ENCODE results near the gene CEP126. TPM values are rescaled to one million over a fixed set of nuclear protein-coding genes. Genes with fewer than 3 reads are reported as not detected.

CEP126 gene
- total and polyA plus RNA-seq, 2 experiments from 2014 or later, result 1.4 to 2.3 TPM

DNA sequence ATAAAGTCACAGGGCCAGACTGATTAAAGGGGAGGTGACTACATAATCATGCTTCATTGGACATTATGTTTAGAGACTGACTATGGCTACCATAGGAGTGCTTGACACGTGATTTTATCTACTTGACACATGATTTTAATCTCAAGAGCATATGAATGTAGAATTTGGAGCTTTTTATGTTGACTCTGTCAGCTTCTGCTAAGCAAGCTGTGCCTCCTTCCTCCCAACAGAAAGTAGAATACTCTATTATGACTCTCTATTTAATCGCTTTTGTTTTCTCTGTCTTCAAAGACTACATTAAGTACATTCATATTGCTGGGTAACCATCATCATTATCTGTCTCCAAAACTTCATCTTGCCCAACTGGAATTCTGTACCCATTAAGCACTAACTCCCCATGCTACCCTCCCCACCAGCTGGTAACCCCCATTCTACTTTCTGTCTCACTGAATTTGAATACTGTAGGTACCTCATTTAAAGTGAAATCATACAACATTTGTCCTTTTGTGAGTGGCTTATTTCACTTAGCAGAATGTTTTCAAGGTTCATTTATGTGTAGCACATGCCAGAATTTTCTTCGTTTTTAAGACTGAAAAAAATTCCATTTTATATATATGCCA is 26.2 kb downstream of the CEP126 start:
- ATAC-seq, result no peak
- Mint-ChIP-seq H3K27me3 (ENCODE audit: insufficient read depth, low read depth, poor library complexity) (no peaks in the 10 kb centered on the region), H3K9me3 (no peaks in the 10 kb centered on the region), H3K36me3 (ENCODE audit: low read depth) (no peaks in the 10 kb centered on the region), H3K4me1 (0 out of 3 replicates have a peak, but pooled peaks cover 8% of the 10 kb centered on the region), H3K4me3 (no peak overlapping the region), H3K27ac (0 out of 2 replicates have a peak overlapping the region, but pooled peaks have one; percentile 18)
- H3K36me3 ChIP-seq (ENCODE audit: insufficient read depth), result no peaks in the 10 kb centered on the region
- H2AFZ ChIP-seq, result no peak overlapping the region
- H3K4me2 ChIP-seq, result no peak overlapping the region
- no peaks in the 10 kb centered on the region for H3K79me2 ChIP-seq (replicated peaks; ENCODE audit: insufficient read depth)
- H3K4me3 ChIP-seq, result no peak overlapping the region
- no peaks in the 10 kb centered on the region for H4K20me1 ChIP-seq (replicated peaks; ENCODE audit: insufficient read depth)
- no peaks in the 10 kb centered on the region for H3K27me3 ChIP-seq (ENCODE audit: insufficient read depth)
- no peak overlapping the region for H3K27ac ChIP-seq (ENCODE audit: low read depth)
- no peaks in the 10 kb centered on the region for H3K9me2 ChIP-seq (ENCODE audit: insufficient read depth)
- no peaks in the 10 kb centered on the region for H3F3A ChIP-seq (replicated peaks; ENCODE audit: low read depth)
- no peak for DNase-seq (ENCODE audit: low spot score)
- H3K4me1 ChIP-seq (ENCODE audit: insufficient read depth), result peaks cover 4% of the 10 kb centered on the region; the same call in 1 of the 2 replicates
- TF ChIP-seq, protein P1, sequence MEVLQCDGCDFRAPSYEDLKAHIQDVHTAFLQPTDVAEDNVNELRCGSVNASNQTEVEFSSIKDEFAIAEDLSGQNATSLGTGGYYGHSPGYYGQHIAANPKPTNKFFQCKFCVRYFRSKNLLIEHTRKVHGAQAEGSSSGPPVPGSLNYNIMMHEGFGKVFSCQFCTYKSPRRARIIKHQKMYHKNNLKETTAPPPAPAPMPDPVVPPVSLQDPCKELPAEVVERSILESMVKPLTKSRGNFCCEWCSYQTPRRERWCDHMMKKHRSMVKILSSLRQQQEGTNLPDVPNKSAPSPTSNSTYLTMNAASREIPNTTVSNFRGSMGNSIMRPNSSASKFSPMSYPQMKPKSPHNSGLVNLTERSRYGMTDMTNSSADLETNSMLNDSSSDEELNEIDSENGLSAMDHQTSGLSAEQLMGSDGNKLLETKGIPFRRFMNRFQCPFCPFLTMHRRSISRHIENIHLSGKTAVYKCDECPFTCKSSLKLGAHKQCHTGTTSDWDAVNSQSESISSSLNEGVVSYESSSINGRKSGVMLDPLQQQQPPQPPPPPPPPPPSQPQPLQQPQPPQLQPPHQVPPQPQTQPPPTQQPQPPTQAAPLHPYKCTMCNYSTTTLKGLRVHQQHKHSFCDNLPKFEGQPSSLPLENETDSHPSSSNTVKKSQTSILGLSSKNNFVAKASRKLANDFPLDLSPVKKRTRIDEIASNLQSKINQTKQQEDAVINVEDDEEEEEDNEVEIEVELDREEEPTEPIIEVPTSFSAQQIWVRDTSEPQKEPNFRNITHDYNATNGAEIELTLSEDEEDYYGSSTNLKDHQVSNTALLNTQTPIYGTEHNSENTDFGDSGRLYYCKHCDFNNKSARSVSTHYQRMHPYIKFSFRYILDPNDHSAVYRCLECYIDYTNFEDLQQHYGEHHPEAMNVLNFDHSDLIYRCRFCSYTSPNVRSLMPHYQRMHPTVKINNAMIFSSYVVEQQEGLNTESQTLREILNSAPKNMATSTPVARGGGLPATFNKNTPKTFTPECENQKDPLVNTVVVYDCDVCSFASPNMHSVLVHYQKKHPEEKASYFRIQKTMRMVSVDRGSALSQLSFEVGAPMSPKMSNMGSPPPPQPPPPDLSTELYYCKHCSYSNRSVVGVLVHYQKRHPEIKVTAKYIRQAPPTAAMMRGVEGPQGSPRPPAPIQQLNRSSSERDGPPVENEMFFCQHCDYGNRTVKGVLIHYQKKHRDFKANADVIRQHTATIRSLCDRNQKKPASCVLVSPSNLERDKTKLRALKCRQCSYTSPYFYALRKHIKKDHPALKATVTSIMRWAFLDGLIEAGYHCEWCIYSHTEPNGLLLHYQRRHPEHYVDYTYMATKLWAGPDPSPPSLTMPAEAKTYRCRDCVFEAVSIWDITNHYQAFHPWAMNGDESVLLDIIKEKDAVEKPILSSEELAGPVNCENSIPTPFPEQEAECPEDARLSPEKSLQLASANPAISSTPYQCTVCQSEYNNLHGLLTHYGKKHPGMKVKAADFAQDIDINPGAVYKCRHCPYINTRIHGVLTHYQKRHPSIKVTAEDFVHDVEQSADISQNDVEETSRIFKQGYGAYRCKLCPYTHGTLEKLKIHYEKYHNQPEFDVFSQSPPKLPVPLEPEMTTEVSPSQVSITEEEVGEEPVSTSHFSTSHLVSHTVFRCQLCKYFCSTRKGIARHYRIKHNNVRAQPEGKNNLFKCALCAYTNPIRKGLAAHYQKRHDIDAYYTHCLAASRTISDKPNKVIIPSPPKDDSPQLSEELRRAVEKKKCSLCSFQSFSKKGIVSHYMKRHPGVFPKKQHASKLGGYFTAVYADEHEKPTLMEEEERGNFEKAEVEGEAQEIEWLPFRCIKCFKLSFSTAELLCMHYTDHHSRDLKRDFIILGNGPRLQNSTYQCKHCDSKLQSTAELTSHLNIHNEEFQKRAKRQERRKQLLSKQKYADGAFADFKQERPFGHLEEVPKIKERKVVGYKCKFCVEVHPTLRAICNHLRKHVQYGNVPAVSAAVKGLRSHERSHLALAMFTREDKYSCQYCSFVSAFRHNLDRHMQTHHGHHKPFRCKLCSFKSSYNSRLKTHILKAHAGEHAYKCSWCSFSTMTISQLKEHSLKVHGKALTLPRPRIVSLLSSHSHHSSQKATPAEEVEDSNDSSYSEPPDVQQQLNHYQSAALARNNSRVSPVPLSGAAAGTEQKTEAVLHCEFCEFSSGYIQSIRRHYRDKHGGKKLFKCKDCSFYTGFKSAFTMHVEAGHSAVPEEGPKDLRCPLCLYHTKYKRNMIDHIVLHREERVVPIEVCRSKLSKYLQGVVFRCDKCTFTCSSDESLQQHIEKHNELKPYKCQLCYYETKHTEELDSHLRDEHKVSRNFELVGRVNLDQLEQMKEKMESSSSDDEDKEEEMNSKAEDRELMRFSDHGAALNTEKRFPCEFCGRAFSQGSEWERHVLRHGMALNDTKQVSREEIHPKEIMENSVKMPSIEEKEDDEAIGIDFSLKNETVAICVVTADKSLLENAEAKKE (CRISPR knock-in tag; IDR thresholded peaks at IDR 0.05), result no peak
- TF ChIP-seq, protein P2, sequence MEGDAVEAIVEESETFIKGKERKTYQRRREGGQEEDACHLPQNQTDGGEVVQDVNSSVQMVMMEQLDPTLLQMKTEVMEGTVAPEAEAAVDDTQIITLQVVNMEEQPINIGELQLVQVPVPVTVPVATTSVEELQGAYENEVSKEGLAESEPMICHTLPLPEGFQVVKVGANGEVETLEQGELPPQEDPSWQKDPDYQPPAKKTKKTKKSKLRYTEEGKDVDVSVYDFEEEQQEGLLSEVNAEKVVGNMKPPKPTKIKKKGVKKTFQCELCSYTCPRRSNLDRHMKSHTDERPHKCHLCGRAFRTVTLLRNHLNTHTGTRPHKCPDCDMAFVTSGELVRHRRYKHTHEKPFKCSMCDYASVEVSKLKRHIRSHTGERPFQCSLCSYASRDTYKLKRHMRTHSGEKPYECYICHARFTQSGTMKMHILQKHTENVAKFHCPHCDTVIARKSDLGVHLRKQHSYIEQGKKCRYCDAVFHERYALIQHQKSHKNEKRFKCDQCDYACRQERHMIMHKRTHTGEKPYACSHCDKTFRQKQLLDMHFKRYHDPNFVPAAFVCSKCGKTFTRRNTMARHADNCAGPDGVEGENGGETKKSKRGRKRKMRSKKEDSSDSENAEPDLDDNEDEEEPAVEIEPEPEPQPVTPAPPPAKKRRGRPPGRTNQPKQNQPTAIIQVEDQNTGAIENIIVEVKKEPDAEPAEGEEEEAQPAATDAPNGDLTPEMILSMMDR (conservative IDR thresholded peaks at IDR 0.05; ENCODE audit: low read depth in 2 of 2), result no peak

DNA sequence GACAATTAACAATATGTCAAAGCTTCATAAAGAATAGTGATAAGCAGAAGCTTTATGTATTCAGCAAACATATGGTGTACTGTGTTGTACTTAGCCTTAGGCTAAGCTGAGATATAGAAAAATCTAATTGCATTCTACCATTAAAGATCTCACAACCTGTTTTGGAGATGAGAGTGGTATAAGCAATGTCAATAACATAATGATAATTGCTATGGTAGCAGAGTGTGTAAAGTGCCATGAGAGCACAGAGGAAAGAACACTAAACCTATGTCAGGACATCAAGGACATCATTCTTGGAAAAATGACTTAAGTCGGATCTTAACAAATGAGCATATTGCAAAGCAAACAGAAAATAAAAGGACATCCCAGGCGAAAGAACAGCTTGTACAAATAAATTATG is 30.1 kb downstream of the CEP126 start:
- Histone ChIP-seq H3K27ac (ENCODE audit: low read depth) (no peak overlapping the region), H3K36me3 (ENCODE audit: insufficient read depth) (no peaks in the 10 kb centered on the region), H3K4me3 (no peak overlapping the region), H3K9me2 (ENCODE audit: insufficient read depth) (no peaks in the 10 kb centered on the region), H3K4me1 (ENCODE audit: insufficient read depth) (peaks cover 4% of the 10 kb centered on the region; the same call in 1 of the 2 replicates), H3K79me2 (replicated peaks; ENCODE audit: insufficient read depth) (no peaks in the 10 kb centered on the region), H3K4me2 (no peak overlapping the region), H3K27me3 (ENCODE audit: insufficient read depth) (no peaks in the 10 kb centered on the region), H4K20me1 (replicated peaks; ENCODE audit: insufficient read depth) (no peaks in the 10 kb centered on the region), H3F3A (replicated peaks; ENCODE audit: low read depth) (no peaks in the 10 kb centered on the region), H2AFZ (no peak overlapping the region)
- TF ChIP-seq, protein P3, sequence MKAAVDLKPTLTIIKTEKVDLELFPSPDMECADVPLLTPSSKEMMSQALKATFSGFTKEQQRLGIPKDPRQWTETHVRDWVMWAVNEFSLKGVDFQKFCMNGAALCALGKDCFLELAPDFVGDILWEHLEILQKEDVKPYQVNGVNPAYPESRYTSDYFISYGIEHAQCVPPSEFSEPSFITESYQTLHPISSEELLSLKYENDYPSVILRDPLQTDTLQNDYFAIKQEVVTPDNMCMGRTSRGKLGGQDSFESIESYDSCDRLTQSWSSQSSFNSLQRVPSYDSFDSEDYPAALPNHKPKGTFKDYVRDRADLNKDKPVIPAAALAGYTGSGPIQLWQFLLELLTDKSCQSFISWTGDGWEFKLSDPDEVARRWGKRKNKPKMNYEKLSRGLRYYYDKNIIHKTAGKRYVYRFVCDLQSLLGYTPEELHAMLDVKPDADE (IDR thresholded peaks at IDR 0.05), result no peak
- Mint-ChIP-seq H3K27me3 (ENCODE audit: insufficient read depth, low read depth, poor library complexity) (peaks cover 1% of the 10 kb centered on the region), H3K9me3 (no peaks in the 10 kb centered on the region), H3K36me3 (ENCODE audit: low read depth) (no peaks in the 10 kb centered on the region), H3K4me1 (0 out of 3 replicates have a peak, but pooled peaks cover 8% of the 10 kb centered on the region), H3K27ac (no peak overlapping the region), H3K4me3 (no peak overlapping the region)
- DNase-seq (ENCODE audit: low spot score) (no peak), ATAC-seq (no peak)

Data from GM23338 (cell line).